NCI-H1694 (cell line): Measurements from ENCODE around the gene SLC38A2.

Experiments used
- DNase-seq: peaks from one replicate; lab custom pipeline; 2025; lab: John Stamatoyannopoulos, UW

Gene SLC38A2

GRCh38 chr12:46395388-46395787, 22.8 kb upstream of the SLC38A2 start:
- DNase-seq = peak; percentile 8

- DNase-seq = no peak
These were observed 19.1 kb upstream of the SLC38A2 start for GRCh38 chr12:46391630-46392029.

GRCh38 chr12:46390881-46391280, 18.3 kb upstream of the SLC38A2 start:
- no peak for DNase-seq

GRCh38 chr12:46390304-46390703, 17.7 kb upstream of the SLC38A2 start:
- DNase-seq = no peak

GRCh38 chr12:46389031-46389616, 16.6 kb upstream of the SLC38A2 start:
- DNase-seq = no peak

GRCh38 chr12:46388427-46389021, 16.0 kb upstream of the SLC38A2 start:
- DNase-seq = no peak

- DNase-seq = no peak
These were observed 15.1 kb upstream of the SLC38A2 start for GRCh38 chr12:46387670-46388069.

GRCh38 chr12:46386877-46387629, 14.5 kb upstream of the SLC38A2 start:
- no peak for DNase-seq

- DNase-seq = no peak
These were observed 13.8 kb upstream of the SLC38A2 start for GRCh38 chr12:46386360-46386867.

- DNase-seq = no peak
These were observed 12.9 kb upstream of the SLC38A2 start for GRCh38 chr12:46385438-46385837.

- DNase-seq = no peak
These were observed 12.1 kb upstream of the SLC38A2 start for GRCh38 chr12:46384451-46385309.

- peak; percentile 11 for DNase-seq
These were observed 11.3 kb upstream of the SLC38A2 start for GRCh38 chr12:46383654-46384450.

- peak; percentile 77 for DNase-seq
These were observed 10.5 kb upstream of the SLC38A2 start for GRCh38 chr12:46382964-46383653.

GRCh38 chr12:46382408-46382963, 9.9 kb upstream of the SLC38A2 start:
- no peak for DNase-seq

- no peak for DNase-seq
These were observed 8.3 kb upstream of the SLC38A2 start for GRCh38 chr12:46380881-46381280.

- no peak for DNase-seq
These were observed 7.6 kb upstream of the SLC38A2 start for GRCh38 chr12:46380022-46380796.

GRCh38 chr12:46379352-46379751, 6.8 kb upstream of the SLC38A2 start:
- DNase-seq = no peak

- DNase-seq = no peak
These were observed 6.0 kb upstream of the SLC38A2 start for GRCh38 chr12:46378530-46378929.

- no peak for DNase-seq
These were observed 5.1 kb upstream of the SLC38A2 start for GRCh38 chr12:46377678-46378077.

GRCh38 chr12:46376579-46376978, 4.0 kb upstream of the SLC38A2 start:
- DNase-seq = no peak
